SH-SY5Y (cell line): ENCODE results near the gene NKAIN2.

Source experiments
- GATA2 ChIP-seq: IDR thresholded peaks from 2 replicates; pipeline ENCODE4 v1.6.1; 2011; ENCODE audit warnings: mild to moderate bottlenecking, low read depth, low read length
- GATA3 ChIP-seq: IDR thresholded peaks from 2 replicates; pipeline ENCODE4 v1.6.1; 2011; ENCODE audit warnings: low read depth, mild to moderate bottlenecking, low read length, moderate library complexity

DNA sequence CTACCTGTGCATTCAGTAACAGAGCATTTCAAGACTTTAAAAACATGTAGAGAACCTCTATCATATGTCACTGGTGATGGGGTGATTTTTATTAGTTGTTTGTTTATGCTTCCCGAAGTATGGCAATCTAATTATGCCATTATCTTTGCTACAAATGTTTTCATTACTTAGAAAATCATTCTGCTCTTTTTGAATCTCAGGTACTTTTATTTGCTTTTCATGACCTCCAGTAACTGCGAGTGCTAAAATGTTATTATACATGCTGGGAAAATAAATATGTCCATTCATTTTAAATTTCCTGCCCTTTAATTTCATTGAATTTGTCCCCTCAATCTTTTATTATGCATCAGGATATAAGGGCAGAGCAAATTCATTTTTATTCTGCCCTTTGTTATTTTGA is 515.7 kb downstream of the NKAIN2 start:
- TF ChIP-seq GATA2 (no peak), GATA3 (no peak)
